ENCODE measurements around the gene PLA2G4E.

Gene PLA2G4E, protein sequence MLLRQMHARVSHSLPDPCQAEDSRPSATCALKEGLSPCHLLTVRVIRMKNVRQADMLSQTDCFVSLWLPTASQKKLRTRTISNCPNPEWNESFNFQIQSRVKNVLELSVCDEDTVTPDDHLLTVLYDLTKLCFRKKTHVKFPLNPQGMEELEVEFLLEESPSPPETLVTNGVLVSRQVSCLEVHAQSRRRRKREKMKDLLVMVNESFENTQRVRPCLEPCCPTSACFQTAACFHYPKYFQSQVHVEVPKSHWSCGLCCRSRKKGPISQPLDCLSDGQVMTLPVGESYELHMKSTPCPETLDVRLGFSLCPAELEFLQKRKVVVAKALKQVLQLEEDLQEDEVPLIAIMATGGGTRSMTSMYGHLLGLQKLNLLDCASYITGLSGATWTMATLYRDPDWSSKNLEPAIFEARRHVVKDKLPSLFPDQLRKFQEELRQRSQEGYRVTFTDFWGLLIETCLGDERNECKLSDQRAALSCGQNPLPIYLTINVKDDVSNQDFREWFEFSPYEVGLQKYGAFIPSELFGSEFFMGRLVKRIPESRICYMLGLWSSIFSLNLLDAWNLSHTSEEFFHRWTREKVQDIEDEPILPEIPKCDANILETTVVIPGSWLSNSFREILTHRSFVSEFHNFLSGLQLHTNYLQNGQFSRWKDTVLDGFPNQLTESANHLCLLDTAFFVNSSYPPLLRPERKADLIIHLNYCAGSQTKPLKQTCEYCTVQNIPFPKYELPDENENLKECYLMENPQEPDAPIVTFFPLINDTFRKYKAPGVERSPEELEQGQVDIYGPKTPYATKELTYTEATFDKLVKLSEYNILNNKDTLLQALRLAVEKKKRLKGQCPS

DNA sequence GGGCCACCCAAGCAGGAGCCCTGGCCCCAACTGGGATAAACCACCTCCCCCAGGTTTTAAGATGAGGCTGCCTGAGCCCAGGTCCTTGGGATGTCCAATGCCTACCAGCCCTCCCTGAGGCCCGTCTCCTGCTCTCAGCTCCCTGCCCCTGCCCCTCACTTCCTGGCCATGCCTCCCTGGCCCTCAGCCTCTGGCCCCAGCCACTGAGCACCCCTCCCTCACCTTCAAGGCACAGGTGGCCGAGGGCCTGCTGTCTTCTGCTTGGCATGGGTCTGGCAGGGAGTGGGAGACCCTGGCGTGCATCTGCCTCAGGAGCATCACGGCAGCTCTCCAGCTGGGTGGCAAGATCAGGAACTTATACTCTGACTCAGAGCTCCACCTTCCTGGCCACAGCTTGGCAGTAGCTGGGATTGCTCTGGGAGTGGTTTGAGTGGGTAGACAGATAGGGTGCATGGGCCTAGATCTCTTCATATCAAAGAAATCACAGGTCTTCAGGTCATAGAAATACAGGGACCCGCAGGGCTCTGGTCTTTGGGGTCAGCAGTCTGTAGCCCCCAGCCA lies at the start of gene PLA2G4E:
PLA2G4E (minus strand) TSS at position 330 of the 561 bp plus-strand sequence; CDS start at position 318, 12 bp downstream.
- DNase-seq = no peak

DNA sequence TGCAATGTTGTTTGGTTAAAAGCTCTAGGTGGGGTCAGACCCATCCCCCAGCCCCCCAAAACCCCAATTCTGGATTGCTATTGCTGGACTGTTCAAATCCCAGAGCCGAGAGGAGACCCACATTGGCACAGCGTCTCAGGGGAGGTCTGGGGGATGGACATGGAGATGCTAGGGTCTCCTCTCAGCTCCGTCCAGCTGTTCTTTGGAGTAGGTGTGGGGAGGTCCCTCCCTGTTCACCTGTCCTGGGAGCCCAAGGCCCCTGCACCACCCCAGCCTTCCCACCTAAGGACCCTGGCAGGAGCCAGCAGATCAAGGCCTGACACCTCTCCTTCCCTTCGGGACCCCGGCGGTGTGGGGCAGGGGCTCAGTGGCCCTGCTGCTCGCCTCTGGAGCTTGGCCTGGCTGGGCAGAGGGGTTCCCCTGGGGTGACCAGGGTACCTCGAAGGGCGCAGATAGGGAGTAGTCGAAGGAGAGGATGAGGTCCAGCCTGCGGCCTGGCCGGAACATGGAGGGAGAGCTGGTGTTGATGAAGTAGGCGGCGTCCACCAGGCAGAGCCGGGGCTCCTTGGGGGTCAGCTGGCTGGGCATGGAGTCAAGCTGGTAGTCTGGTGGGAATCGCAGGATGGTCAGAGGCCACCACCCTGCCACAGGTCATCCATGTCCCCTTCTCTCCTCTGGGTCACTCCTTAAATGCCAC lies 49.6 kb upstream of the PLA2G4E start:
- no peak for DNase-seq

DNA sequence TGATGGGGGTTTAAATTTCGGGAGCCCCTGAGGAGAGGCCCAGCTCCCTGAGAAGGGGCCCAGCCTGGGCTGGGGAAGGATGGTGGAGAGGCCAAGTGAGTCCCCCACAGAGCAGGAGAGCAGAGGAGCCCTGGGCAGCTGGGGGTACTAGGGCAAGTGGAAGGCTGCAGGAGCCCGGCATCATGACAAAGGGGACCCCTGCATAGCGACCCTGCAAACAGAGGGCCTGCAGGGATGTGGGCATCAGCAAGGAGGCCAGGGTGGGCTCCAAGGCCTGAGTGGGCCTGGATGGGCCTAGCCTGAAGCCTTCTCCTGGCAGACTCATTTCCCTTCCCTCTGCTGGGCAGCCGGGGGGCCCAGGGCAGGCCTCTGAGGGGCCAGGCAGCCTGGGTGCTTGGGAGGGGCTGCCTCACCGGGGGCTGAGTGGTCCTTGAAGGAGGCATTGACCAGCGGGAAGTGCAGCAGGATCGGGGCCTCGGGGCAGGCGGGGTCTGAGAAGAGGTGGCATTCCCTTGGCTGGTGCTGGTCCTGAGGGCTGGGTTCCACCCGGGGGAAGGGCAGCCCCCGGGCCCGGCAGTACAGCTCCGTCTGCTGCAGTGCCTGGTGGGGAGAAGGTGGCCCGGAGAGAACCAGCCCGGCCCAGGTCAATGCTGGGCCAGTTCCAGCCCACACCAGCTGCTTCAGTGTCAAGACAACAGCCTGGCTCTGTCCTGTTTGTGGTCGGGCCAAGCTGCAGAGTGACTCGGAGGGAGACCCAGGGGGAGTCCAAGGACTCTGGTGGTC lies 48.8 kb upstream of the PLA2G4E start:
- DNase-seq = no peak

DNA sequence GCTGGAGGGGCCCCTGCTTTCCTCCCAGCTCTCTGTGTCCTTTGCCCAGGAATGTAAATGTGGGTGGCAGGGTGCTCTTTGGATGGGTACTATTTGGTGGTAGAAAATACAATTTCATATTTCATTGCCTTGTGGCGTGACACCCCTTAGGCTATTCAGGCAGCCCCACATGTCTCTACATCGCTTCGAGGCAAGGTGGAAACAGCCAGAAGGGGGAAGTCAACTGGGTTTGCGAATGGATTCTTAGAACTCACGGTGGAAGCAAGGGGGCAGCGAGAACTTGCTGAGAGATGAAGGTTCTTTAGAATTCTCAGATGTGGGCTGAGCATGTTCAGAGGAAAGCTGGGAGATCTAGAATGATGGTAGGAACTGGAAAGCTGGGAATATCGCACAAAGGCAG lies 48.2 kb upstream of the PLA2G4E start:
- DNase-seq = peak in 1 of 2 experiments; percentile 23

DNA sequence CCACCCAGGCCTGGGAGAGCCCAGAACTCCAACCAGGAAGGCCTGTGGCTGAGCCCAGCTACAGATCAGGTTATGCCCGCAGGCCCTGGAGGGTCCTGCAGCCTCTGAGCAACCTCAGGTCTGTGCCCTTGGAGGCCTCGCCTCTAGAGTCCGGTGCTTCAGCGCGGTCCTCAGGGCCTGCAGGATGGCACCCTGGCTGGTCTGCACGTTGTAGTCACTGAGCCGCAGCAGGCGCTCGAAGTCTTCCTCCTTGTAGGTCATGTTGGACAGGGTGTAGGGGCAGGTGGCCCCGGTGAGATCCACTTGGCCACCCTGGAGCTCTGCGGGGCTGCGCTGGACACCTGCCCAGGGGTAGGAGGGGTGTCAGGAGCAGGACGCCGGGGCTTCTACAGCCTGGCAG lies 47.8 kb upstream of the PLA2G4E start:
- no peak for DNase-seq

DNA sequence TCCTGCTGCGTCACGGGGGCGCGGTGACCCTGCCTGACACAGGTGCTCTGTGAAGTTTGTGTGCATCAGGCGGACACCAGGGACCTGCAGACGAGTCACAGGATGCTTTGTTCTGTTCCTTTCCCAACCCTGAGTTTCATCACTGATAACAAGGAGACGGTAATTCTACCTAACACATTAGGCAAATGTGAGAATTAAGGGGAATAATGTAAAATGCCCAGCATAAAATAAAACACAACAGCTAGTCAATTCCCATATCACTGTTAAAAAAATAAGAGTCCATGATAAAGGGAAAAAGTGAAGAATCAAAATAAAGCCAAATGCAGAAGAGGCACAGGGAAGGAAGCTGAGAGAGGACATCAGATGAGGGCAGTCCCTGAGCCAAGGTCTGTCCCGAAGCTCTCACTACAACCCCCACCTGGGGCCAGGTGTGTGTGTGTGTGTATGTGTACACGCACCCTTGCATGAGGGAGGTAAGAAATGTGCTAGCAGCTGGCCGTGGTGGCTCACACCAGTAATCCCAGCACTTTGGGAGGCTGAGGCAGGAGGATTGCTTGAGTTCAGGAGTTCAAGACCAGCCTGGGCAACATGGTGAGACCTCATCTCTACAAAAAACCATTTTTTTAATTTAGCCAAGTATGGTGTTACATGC lies 46.0 kb upstream of the PLA2G4E start:
- DNase-seq = no peak

DNA sequence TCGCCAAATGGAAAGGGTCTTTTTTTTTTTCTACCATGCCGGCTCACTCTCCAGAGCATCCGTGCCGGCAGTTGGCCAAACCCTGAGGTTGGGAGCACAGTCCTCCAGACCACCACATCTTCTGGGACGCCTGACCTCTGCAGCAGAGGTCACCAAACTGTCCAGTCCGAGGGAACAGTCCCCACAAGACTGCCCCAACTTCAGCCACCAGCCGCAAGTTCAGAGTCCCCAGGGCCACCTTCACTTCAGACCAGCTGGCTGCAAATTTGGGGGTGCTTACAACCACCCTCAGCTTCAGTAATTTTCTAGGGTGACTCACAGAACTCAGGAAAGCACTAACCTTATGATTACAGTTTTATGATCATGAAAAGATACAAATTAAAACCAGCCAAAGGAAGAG lies 44.6 kb upstream of the PLA2G4E start:
- no peak for DNase-seq

DNA sequence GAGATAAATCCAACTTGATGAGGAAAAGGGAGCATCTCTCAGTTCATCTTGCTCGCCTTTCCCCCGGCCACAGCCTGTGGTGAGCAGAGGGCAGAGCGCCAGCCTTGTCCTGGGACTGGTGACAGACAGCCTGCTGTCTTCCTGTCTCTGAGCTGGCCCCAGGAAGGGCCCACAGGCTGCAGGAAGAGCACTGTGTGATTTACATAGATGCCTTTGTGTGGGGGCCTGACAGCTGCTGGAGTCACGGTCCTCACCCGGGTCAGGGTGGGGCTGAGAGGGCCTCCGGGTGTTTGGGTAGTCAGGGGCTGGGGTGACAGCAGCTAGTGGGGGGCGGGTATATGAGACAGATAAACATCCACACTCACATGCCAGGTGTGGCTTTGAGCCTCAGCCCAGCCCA lies 44.2 kb upstream of the PLA2G4E start:
- peak in 1 of 2 experiments; percentile 32 for DNase-seq

DNA sequence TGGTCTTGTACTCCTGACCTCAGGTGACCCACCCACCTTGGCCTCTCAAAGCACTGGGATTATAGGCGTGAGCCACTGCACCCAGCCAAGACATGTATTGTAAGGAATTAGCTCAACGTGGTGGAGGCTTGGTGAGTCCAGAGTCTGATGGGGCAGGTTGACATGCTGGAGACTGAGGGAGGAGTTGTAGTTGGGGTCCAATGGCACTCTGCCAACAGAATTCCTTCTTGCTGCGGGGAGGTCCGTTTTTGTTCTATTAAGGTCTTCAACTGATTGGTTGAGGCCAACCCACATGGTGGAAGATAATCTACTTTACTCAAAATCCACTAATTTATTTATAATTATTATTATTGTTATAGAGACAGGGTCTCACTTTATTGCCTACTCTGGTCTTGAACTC lies 43.4 kb upstream of the PLA2G4E start:
- no peak for DNase-seq

DNA sequence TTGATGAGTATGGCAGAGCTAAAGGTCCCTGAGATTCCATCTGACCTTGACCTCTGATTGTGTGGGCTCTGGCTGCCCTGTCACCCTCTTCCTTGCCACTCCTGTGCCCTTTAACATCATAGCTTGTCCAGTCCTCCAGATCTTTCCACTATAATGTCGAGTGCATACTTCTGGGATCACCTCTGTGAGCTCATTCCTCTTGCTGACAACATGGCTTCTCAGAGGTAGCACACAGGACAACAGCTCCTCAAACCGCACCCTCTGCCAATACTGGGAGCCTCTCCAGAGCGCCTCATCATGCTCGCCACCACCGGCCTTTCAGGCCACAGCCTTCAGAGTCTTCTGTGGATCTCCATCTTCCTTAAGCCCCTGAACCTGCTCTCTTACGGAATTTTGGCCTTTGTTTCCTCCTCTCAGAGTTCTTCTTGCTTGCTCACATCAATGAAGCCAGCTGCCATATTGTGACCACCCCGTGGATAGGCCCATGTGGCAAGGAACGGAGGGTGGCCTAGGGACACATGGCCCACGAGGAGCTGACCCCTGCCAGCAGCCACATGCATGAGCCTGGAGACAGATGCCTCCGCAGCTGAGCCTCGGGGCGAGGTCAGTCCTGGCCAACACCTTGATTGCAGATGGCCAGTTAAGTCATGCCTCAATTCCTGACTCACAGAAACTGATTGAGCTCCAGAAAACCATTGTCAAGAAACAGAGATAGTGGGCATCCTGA lies 42.4 kb upstream of the PLA2G4E start:
- no peak for DNase-seq

DNA sequence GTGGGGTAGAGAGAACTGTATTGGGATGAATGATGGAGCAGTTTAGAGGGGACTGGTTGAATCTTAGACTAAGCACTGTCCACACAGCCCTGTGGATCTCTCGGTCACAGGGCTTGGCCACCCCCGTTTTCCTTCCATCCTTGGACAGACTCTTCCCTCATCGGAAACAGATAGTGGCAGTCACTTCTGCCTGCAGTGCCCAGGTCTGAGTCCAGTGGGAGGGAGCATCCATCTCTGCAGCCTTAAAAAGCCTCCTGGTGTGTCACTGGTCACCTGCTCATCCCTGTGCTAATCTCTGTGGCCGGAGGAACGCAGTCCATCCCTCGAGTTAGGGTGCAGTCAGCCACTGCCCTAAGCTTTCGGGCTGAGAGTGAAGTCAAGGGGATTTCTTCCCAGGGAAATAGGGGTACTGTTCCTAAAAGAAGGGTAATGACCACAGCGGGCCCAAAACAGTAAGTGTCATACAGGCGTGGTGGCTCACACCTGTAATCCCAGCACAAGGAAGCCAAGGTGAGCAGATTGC lies 41.5 kb upstream of the PLA2G4E start:
- no peak for DNase-seq

DNA sequence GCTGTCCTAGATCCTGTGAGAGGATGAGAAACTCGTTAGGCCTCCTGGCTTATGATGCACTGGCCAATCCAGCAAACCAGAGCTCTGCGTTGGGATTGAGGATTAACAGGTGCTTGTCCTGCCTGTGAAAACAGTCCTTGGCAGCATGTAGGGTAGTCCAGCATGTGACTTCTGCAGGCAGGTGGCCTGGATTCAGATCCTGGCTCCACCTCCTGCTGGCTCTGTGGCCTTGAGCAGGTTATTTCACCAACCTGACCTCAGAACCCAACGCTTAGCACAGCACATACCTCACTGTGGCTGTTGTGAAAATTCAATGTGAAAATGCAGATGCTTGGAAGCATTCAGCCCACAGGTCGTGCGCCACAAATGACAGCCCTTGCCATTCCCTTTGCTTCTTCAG lies 40.0 kb upstream of the PLA2G4E start:
- no peak for DNase-seq

DNA sequence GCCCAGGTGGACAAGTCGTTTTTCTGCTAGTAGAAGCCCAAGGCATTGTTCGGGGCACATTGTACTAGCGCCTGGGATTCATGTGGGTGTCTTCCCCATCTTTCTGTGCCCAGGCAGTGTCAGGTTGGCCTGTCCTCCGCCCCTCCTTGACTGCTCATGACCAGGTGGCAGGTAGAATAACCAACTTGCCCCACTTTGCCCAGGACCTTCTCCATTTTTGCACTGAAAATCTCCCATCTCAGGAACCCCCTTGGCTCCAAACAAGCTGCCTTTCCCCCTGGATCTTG lies 39.6 kb upstream of the PLA2G4E start:
- no peak for DNase-seq

DNA sequence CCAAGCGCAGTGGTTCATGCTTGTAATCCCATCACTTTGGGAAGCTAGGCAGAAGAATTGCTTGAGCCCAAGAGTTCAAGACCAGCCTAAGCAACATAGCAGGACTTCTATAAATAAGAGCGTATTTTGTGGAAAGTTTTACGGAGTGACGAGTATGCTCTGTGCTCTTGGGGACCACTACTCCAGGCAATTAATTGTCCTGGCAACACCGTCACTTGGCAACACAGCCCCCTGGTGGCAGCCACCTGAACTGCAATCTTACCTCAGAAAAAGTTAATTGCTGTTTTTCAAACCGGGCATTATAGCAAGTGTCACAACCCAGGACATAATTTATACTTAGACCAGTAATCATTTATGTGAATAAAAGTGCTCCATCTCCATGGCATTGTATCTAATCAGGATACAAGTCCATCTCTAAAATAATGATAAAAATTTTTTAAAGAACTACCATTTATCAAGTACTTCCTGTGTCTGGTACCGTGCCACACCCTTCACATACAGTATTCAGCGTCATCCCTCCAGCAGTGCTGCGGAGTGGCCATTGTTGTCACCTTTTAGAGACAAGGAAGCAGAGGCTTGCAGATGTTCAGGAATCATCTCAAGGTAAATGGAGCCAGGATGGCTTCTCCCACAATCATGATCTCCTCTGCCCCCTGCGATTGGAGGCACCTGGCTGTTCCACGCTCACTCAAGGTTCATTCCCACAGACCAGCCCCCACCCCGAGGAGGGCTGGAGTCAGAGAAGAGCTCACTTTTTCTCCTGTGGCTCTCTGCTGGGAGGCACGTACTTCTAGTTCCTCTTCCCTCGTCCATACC lies 39.0 kb upstream of the PLA2G4E start:
- peak; percentile 31 to 57 for DNase-seq

DNA sequence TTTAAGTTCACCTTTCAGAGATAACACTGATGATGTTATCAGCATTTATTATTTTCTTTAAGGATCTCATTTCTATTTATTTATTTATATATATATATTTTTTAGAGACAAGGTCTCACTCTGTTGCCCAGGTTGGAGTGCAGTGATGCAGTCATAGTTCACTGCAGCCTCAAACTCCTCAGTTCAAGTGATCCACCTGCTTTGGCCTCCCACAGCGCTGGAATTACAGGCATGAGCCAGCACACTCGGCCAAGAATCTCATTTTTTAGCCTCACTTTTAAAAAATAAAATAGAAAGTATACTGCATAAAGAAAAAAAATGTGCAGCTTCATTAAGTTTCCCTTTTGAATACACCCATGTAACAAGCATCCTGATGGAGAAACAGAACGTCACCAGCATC lies 37.9 kb upstream of the PLA2G4E start:
- no peak for DNase-seq

DNA sequence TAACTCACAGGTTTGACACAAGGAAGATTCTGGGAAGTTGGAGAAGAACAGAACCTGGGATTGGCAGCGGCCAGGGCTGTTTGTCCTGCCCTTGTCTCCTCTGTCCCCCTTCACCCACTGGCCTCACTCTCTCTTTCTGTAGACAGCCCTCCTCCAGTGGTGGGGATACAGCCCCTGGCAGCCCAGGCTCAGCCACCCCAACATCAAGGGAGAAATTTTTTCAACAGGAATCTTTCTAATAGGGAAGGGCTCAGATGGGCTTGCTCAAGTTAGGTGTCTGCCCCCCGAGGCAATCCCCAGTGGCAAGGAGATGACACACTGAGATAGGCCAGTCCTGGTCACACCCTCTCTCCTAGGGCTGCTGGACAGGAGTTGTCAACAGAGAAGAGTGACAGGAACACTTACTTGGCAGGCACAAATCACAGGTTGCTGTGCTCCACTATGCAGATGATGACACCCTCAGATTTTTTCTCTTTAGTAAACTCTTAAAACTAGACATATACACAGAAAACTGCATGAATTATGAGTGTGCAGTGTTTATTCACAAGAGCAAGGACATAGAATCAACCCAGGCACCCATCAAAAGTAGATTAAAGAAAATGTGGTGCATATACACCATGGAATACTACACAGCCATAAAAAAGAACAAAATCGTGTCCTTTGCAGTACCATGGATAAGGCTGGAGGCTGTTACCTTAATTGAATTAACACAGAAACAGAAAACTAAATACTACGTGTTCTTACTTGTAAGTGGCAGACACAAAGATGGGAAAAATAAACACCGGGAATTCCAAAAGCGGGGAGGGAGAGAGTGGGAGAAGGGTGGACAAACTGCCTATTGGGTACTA lies 37.2 kb upstream of the PLA2G4E start:
- no peak for DNase-seq

DNA sequence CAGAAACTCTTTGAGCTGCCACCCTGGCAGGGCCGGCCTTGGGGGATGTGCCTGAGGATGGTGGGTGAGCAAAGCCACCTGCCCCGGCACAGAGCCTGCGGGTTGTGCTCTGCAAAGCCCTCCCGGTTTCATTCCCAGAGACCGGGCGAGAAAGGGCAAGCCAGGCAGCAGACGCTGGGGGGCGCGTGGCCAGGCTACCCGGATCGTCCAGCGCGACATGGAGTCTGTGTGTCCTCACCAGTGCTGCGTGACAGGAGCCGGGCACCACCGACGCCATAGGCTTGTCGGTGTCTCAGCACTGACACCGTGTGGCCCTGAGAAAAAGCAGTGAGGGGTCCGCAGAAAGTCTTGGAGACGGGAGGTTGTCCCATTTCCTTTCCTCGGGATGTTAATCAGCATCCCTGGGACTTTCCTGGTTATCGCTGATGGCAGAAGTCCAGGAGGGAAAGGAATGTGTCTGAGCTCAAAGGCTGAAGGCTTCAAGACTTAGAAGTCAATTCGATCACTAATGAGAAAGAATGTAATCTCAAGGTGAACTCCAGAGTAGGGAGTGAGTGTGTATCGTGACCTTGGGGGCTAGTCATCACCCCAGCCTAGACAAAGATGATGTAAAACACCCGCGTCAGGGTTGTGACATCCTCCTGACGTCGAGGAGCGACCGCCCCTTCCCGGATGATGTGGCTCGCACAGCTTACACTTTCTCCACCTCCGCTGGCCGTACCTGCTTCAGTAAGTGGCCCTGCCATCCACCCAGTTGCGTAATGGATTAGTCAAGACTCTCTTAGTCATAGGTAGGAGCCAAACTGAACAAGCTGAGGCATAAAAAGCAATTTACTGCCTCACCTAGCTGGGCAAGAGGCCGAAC lies 36.3 kb upstream of the PLA2G4E start:
- DNase-seq = peak; percentile 68 to 90

DNA sequence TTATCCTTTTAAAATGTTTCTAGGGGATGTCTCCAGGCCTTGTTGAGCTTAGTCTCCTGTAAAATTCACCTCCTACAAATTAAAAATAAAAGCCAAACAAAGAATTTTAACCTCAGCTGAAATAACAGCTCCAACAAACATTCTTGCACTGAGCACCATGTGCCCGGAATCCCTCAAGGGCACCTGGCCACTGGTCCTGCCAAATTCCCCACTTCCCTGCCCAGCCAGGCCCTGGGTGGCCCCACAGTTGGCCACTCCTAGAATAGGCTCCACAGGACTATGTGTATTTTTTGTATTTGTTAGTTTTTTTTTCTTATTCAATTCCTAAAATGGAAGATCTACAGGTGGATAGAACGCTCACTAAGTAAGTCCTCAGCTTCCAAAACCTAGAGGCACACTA lies 33.1 kb upstream of the PLA2G4E start:
- DNase-seq = no peak
